Measurements from ENCODE around the gene CMIP. TPM values are rescaled to one million over a fixed set of nuclear protein-coding genes. Genes with fewer than 3 reads are reported as not detected.

Gene CMIP
- polyA plus RNA-seq, 1 of the 3 experiments (the other 2 are of a cell fraction): 5.4 TPM

- Histone ChIP-seq H3K36me3 (replicated peaks in 1 of 2; ENCODE audit: control insufficient read depth in 1 of 2, insufficient read depth in 2 of 2, low read length in 1 of 2) (no peaks in the 10 kb centered on the region), H3K4me1 (ENCODE audit: control insufficient read depth in 1 of 2, insufficient read depth in 2 of 2, low read depth in 1 of 2, low read length in 1 of 2) (peaks cover 15 to 20% of the 10 kb centered on the region in 2 experiments; a peak in 3 of 4 replicates), H4K20me1 (ENCODE audit: insufficient read depth) (peaks cover 10% of the 10 kb centered on the region; the same call in 1 of the 2 replicates), H3K27me3 (ENCODE audit: insufficient read depth) (no peaks in the 10 kb centered on the region), H3K4me3 (ENCODE audit: low read depth in 2 of 2, low read length in 1 of 2) (no peak overlapping the region), H2AFZ (ENCODE audit: low read depth) (no peak overlapping the region), H3K9me2 (no peaks in the 10 kb centered on the region), H3K79me2 (ENCODE audit: insufficient read depth) (peaks cover 8% of the 10 kb centered on the region; the same call in 1 of the 2 replicates), H3F3A (replicated peaks; ENCODE audit: insufficient read depth) (no peaks in the 10 kb centered on the region), H3K9me3 (no peaks in the 10 kb centered on the region), H3K9ac (no peak overlapping the region), H3K27ac (ENCODE audit: low read depth in 2 of 2, low read length in 1 of 2) (no peak overlapping the region), H3K4me2 (no peak overlapping the region)
- 93% methylated on average over 7 of the region's 7 CpGs for WGBS (ENCODE audit: low lambda C conversion rate)
- ChIA-PET POLR2A (no interaction called here), CTCF (no interaction called here)
- TF ChIP-seq MEF2A (IDR thresholded peaks at IDR 0.05; ENCODE audit: borderline replicate concordance, low read depth) (no peak), MXI1 (IDR thresholded peaks at IDR 0.05; ENCODE audit: low read depth, low read length) (no peak)
- no peak for DNase-seq
These were observed 99.7 kb downstream of the CMIP start for GRCh38 chr16:81544261-81544660.

- H3K79me2 ChIP-seq (ENCODE audit: insufficient read depth): peaks cover 14% of the 10 kb centered on the region; the same call in 1 of the 2 replicates
These were observed 100.2 kb downstream of the CMIP start for GRCh38 chr16:81544700-81545271.

More at GRCh38 chr16:81544700-81545271, 100.2 kb downstream of the CMIP start:
- H3K4me1 ChIP-seq (ENCODE audit: control insufficient read depth in 1 of 2, insufficient read depth in 2 of 2, low read depth in 1 of 2, low read length in 1 of 2): peaks cover 10 to 20% of the 10 kb centered on the region in 2 experiments; a peak in 3 of 4 replicates
- no peak overlapping the region for H3K4me3 ChIP-seq (ENCODE audit: low read depth in 2 of 2, low read length in 1 of 2)
- TF ChIP-seq TCF12 (IDR thresholded peaks at IDR 0.05): no peak
- TF ChIP-seq, protein P1, sequence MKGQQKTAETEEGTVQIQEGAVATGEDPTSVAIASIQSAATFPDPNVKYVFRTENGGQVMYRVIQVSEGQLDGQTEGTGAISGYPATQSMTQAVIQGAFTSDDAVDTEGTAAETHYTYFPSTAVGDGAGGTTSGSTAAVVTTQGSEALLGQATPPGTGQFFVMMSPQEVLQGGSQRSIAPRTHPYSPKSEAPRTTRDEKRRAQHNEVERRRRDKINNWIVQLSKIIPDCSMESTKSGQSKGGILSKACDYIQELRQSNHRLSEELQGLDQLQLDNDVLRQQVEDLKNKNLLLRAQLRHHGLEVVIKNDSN (IDR thresholded peaks at IDR 0.05; ENCODE audit: borderline replicate concordance, low read depth): no peak
- no peak for TF ChIP-seq RCOR1 (IDR thresholded peaks at IDR 0.05; ENCODE audit: low read length)
- no peak for TF ChIP-seq EP300 (IDR thresholded peaks at IDR 0.05; ENCODE audit: borderline replicate concordance in 1 of 2, low read depth in 1 of 2, low read length in 1 of 2)
- no peak for TF ChIP-seq YY1 (IDR thresholded peaks at IDR 0.05; ENCODE audit: low read depth)
- TF ChIP-seq GATA2 (CRISPR knock-in tag; IDR thresholded peaks at IDR 0.05): no peak
- no peak for TF ChIP-seq FOSL2 (IDR thresholded peaks at IDR 0.05; ENCODE audit: borderline replicate concordance, low read depth)
- no peak for TF ChIP-seq NRF1 (IDR thresholded peaks at IDR 0.05; ENCODE audit: low read depth, low read length)
- TF ChIP-seq NFIC (IDR thresholded peaks at IDR 0.05; ENCODE audit: borderline replicate concordance): no peak
- TF ChIP-seq, protein P2, sequence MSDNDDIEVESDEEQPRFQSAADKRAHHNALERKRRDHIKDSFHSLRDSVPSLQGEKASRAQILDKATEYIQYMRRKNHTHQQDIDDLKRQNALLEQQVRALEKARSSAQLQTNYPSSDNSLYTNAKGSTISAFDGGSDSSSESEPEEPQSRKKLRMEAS (IDR thresholded peaks at IDR 0.05; ENCODE audit: low read depth): no peak
- no peak for TF ChIP-seq CTCF (IDR thresholded peaks at IDR 0.05)
- no peak for TF ChIP-seq RFX5 (IDR thresholded peaks at IDR 0.05; ENCODE audit: low read length)
- H3K27ac ChIP-seq (ENCODE audit: low read depth in 2 of 2, low read length in 1 of 2): no peak overlapping the region
- H2AFZ ChIP-seq (ENCODE audit: low read depth): no peak overlapping the region
- no peak for DNase-seq
- ChIA-PET POLR2A (no interaction called here), CTCF (interaction anchor here (1.0 kb wide), 1 partner anchor 78 kb away, joined by 3 read pairs; no protein-coding TSS in a partner anchor)
- no peak overlapping the region for H3K4me2 ChIP-seq
- H3K9me2 ChIP-seq: no peaks in the 10 kb centered on the region
- H3K9ac ChIP-seq: no peak overlapping the region
- H4K20me1 ChIP-seq (ENCODE audit: insufficient read depth): peaks cover 5% of the 10 kb centered on the region; the same call in 1 of the 2 replicates
- no peaks in the 10 kb centered on the region for H3K9me3 ChIP-seq
- no peaks in the 10 kb centered on the region for H3K36me3 ChIP-seq (replicated peaks in 1 of 2; ENCODE audit: control insufficient read depth in 1 of 2, insufficient read depth in 2 of 2, low read length in 1 of 2)
- H3F3A ChIP-seq (replicated peaks; ENCODE audit: insufficient read depth): no peaks in the 10 kb centered on the region
- H3K27me3 ChIP-seq (ENCODE audit: insufficient read depth): no peaks in the 10 kb centered on the region
- WGBS (ENCODE audit: low lambda C conversion rate): 88% methylated on average over 9 of the region's 9 CpGs

All from SK-N-SH (cell line).